GM12878 (cell line): ENCODE data around the gene AASDH. TPM values are rescaled to one million over a fixed set of nuclear protein-coding genes. Genes with fewer than 3 reads are reported as not detected.

Experiments
- ATAC-seq: fragments of 200-7000 bp; cut with Tn5 transposase; 3 replicates; pipeline ENCODE4 v1.9.1; 2020; ENCODE audit warnings: mild to moderate bottlenecking, moderate library complexity
- BruUV-seq: library from RNA; stranded (reverse); fragments of 400-500 nt; replicated peaks from 2 replicates; lab custom pipeline; 2021; lab: Mats Ljungman, UMichigan
- CTCF ChIA-PET: fragments of 300-600 bp; sonication (Branson Sonifier 250); formaldehyde crosslinking; extraction: SDS; loops from one replicate; lab custom pipeline; 2021; ENCODE audit warnings: inconsistent platforms; lab: Yijun Ruan, JAX
- POLR2A ChIA-PET: fragments of 350-600 bp; formaldehyde crosslinking; extraction: SDS; loops from one replicate; lab custom pipeline; 2021; ENCODE audit warnings: inconsistent platforms; lab: Charles Lee
- RAD21 ChIA-PET: fragments of 300-600 bp; sonication (Branson Sonifier 250); formaldehyde crosslinking; loops from one replicate; lab custom pipeline; 2023; ENCODE audit warnings: antibody characterized with exemption; ENCODE audit not compliant: unreplicated experiment; lab: Charles Lee
- SMC1A ChIA-PET: fragments of 300-600 bp; sonication (Branson Sonifier 250); formaldehyde crosslinking; loops from one replicate; lab custom pipeline; 2023; ENCODE audit not compliant: unreplicated experiment, uncharacterized antibody; lab: Charles Lee
- DNase-seq: peaks from one replicate; pipeline ENCODE4 v3.0.0-alpha.2; 2011; ENCODE audit warnings: low read depth, low spot score
- FAIRE-seq: peaks from 3 replicates; lab custom pipeline; 2011; peaks lifted over from hg19 to GRCh38; lab: Jason Lieb, UNC
- H2AFZ ChIP-seq: 2 replicates; pipeline ENCODE4 v1.6.0; 2011; ENCODE audit warnings: low read depth, low read length, control low read depth; ENCODE audit not compliant: control insufficient read depth
- H3K27ac ChIP-seq: 2 replicates; pipeline ENCODE4 v1.5.1; 2011; ENCODE audit warnings: control low read depth; ENCODE audit not compliant: control insufficient read depth, insufficient read depth
- H3K27me3 ChIP-seq, 2 experiments: replicated peaks in 1 of 2; 2 replicates each; pipeline versions ENCODE4 v1.6.0 to v1.6.1; 2011; ENCODE audit warnings: low read length in 1 of 2; ENCODE audit not compliant: control insufficient read depth in 2 of 2, insufficient read depth in 2 of 2
- H3K36me3 ChIP-seq, 2 experiments: 2 replicates each; pipeline ENCODE4 v1.5.1; 2011; ENCODE audit warnings: low read length in 1 of 2; ENCODE audit not compliant: control insufficient read depth in 2 of 2, insufficient read depth in 2 of 2
- H3K4me1 ChIP-seq: 2 replicates; pipeline ENCODE4 v1.6.1; 2011; ENCODE audit warnings: mild to moderate bottlenecking, low read length, moderate library complexity, mixed read lengths; ENCODE audit not compliant: control insufficient read depth, insufficient read depth
- H3K4me2 ChIP-seq: 2 replicates; pipeline ENCODE4 v1.6.0; 2011; ENCODE audit warnings: control low read depth; ENCODE audit not compliant: control insufficient read depth, insufficient read depth
- H3K4me3 ChIP-seq: fragments of 200-600 bp; sonication (generic); 2 replicates; pipeline ENCODE4 v1.5.1; 2016
- H3K79me2 ChIP-seq: 2 replicates; pipeline ENCODE4 v1.6.0; 2011; ENCODE audit warnings: low read length; ENCODE audit not compliant: control insufficient read depth, insufficient read depth
- H3K9ac ChIP-seq: 2 replicates; pipeline ENCODE4 v1.8.0; 2011; ENCODE audit warnings: low read length, control low read depth, mixed read lengths; ENCODE audit not compliant: control insufficient read depth, insufficient read depth
- H3K9me3 ChIP-seq: replicated peaks from 3 replicates; pipeline ENCODE4 v1.5.1; 2011; ENCODE audit warnings: mild to moderate bottlenecking, low read length; ENCODE audit not compliant: control insufficient read depth, insufficient read depth
- H4K20me1 ChIP-seq: 2 replicates; pipeline ENCODE4 v1.6.0; 2011; ENCODE audit not compliant: control insufficient read depth, insufficient read depth
- KAT2A ChIP-seq: conservative IDR thresholded peaks from 2 replicates; pipeline ENCODE4 v1.6.1; 2011; ENCODE audit warnings: low read depth, low read length; ENCODE audit not compliant: control insufficient read depth
- MTA2 ChIP-seq: fragments of 450-650 bp; IDR thresholded peaks from 2 replicates; pipeline ENCODE4 v1.6.1; 2016; ENCODE audit warnings: low read depth, mild to moderate bottlenecking, moderate library complexity
- RELA ChIP-seq: fragments of 450-650 bp; IDR thresholded peaks from 2 replicates; pipeline ENCODE4 v1.8.0; 2014; ENCODE audit warnings: borderline replicate concordance; ENCODE audit not compliant: partially characterized antibody
- TCF3 ChIP-seq: IDR thresholded peaks from 2 replicates; pipeline ENCODE4 v1.6.1; 2012; ENCODE audit warnings: low read depth, mild to moderate bottlenecking, low read length, borderline replicate concordance; ENCODE audit not compliant: insufficient read depth
- ZNF217 ChIP-seq: fragments of 450-650 bp; IDR thresholded peaks from 2 replicates; pipeline ENCODE4 v1.6.1; 2017; ENCODE audit warnings: antibody characterized with exemption, mild to moderate bottlenecking
- ZNF274 ChIP-seq: IDR thresholded peaks from one replicate; pipeline ENCODE4 v1.8.0; 2011; ENCODE audit not compliant: insufficient read length, insufficient read depth
- ZZZ3 ChIP-seq: IDR thresholded peaks from 2 replicates; pipeline ENCODE4 v1.6.1; 2011; ENCODE audit warnings: low read depth; ENCODE audit not compliant: control insufficient read depth, insufficient read length
- WGBS: methylation state at CpG from one replicate; pipeline ENCODE4 v1.1.6; 2016; ENCODE audit warnings: low lambda C conversion rate; ENCODE audit not compliant: insufficient replicate concordance, insufficient coverage; ENCODE audit errors: missing lambda C conversion rate; 5-methylcytosine and 5-hydroxymethylcytosine counted together
- in situ Hi-C: fragments of 300-500 bp; cut with MboI; formaldehyde crosslinking; loops from 9 replicates; pipeline ENCODE4 v1.14.3; 2018; ENCODE audit warnings: mixed read lengths
- intact Hi-C: fragments of 100-400 bp; cut with micrococcal nuclease; formaldehyde crosslinking; loops from one replicate; pipeline ENCODE4 v1.14.2; 2022; ENCODE audit not compliant: unreplicated experiment
- polyA plus RNA-seq, 11 experiments: library from polyadenylated mRNA; depleted of rRNA in 4 of 11; unstranded in 6 of 11; stranded (reverse) in 5 of 11; fragments of >200 nt; fragmentation: Nextera tagmentation in 4 of 11; fragmentation: Illumina TruSeq in 1 of 11; extraction: Ambion mirVana in 4 of 11; extraction: Trizol in 1 of 11; gene quantifications; 1 replicate in 1 of 11; 2 replicates in 10 of 11; pipeline versions ENCODE4 v1.2.1 to v1.2.3, GENCODE V29; 2011 to 2016; ENCODE audit warnings: inconsistent platforms in 2 of 11, missing spikeins in 2 of 11, low read depth in 1 of 11
- total RNA-seq, 4 experiments: library from RNA; depleted of rRNA in 3 of 4; stranded (reverse); fragments of >200 nt in 3 of 4; fragmentation: Illumina TruSeq in 1 of 4; extraction: Trizol in 1 of 4; gene quantifications; 2 replicates each; pipeline versions ENCODE4 v1.2.1 to v1.2.3, GENCODE V29; 2013 to 2021
- TF ChIP-seq, protein P1 (sequence below): fragments of 450-650 bp; IDR thresholded peaks from 2 replicates; pipeline ENCODE4 v1.6.1; 2017; ENCODE audit warnings: antibody characterized with exemption, mild to moderate bottlenecking, moderate library complexity
- TF ChIP-seq, protein P2 (sequence below): fragments of 450-650 bp; IDR thresholded peaks from 2 replicates; pipeline ENCODE4 v1.6.1; 2018; ENCODE audit warnings: mild to moderate bottlenecking, low read depth, moderate library complexity; ENCODE audit not compliant: partially characterized antibody

The AASDH gene
- total and polyA plus RNA-seq, 10 of the 15 experiments (the other 5 are each of a cell fraction or from before 2014, with no cell fraction given) = 7.3 to 19.1 (median 11.3) TPM

DNA sequence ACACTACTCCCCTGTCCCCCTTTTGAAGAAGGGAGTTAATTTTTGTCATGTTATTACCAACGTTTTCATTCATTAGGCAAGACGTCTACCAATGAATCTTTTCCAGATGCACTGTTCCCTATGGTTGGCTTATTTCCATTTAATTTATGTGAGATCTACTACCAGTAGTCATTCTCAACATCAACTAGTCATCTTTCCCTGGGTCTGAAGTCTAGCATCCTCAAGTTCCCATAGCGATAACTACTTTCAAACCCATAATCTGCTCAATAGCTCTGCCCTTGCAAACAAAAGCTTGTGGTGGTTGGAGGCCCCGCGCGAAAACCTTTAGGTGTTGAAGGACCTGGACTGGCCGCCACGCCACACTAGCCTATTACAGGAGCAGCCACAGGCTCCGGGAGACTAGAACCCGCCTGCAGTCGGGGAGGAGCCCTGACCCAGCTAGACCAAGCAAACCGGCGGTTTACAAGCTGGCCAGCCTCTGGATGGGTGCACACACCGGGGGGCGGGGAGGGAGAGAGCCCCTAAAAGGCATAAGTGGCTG, 47.4 kb upstream of the AASDH start:
- H3K36me3 ChIP-seq = no peaks in the 10 kb centered on the region; a peak in 1 of 4 replicates
- no peaks in the 10 kb centered on the region for H3K9me3 ChIP-seq
- peaks cover 91% of the 10 kb centered on the region for H3K79me2 ChIP-seq
- peak overlapping the region; percentile 98 for H3K27ac ChIP-seq
- H3K4me1 ChIP-seq = no peaks in the 10 kb centered on the region
- in situ Hi-C loops = no loop called here
- under 1% methylated on average over 15 of the region's 15 CpGs for WGBS
- peak overlapping the region; percentile 94 for H2AFZ ChIP-seq
- H3K4me3 ChIP-seq = peak overlapping the region; percentile 82
- RAD21 ChIA-PET = interaction anchor here (1.8 to 4.1 kb wide), 5 partner anchors 10 to 543 kb away, joined by 13 to 41 read pairs (median 20); partner anchors contain the start of genes AASDH, NOA1, POLR2B and SRP72
- TF ChIP-seq MTA2 (0 out of 2 replicates have a peak, but pooled peaks have one; percentile 4), RELA (no peak)
- TF ChIP-seq, all 136 proteins: peak for 1
- H4K20me1 ChIP-seq = no peaks in the 10 kb centered on the region
- H3K9ac ChIP-seq = peak overlapping the region; percentile 93
- no peaks in the 10 kb centered on the region for H3K27me3 ChIP-seq
- ATAC-seq (peak; percentile 54), FAIRE-seq (no peak), DNase-seq (no peak)
- POLR2A ChIA-PET = interaction anchor here (1.5 to 4.9 kb wide), 6 partner anchors 9 to 48 kb away, joined by 3 to 34 read pairs (median 14); partner anchors contain the start of genes AASDH and SRP72
- intact Hi-C loops = loop anchor here (2.0 to 10.0 kb wide), 3 partner anchors 48 to 890 kb away; partner anchors contain the start of genes AASDH, CLOCK and REST
- SMC1A ChIA-PET = interaction anchor here (0.7 to 4.7 kb wide), 6 partner anchors 10 to 543 kb away, joined by 3 to 48 read pairs (median 10); partner anchors contain the start of genes AASDH, NOA1 and SRP72
- peak overlapping the region; percentile 83 for H3K4me2 ChIP-seq
- CTCF ChIA-PET = interaction anchor here (0.8 to 9.0 kb wide), 6 partner anchors 11 to 486 kb away, joined by 3 to 89 read pairs (median 6); partner anchors contain the start of gene CEP135
- no TSS peak for BruUV-seq

DNA sequence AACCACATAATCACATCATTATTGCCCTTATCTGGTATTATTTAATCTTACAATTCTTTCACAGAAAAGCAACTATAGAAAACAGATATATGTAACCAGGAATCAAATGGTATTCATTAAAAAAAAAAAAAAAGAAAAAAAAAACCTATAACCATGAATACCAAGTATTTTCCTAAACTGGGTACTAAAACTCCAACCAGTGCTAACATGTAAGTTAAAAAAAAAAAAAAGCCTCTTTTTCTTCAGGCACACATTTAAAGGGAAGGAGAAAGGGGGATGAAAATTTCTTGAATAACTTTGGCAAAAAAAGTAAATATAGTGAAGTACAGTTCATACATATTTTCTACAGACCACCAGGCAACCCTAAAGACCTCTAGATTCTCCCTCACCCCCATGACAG, 46.0 kb upstream of the AASDH start:
- ChIA-PET POLR2A (interaction anchor here (0.7 to 4.0 kb wide), 5 partner anchors 9 to 62 kb away, joined by 3 to 26 read pairs (median 5); partner anchors contain the start of gene AASDH), SMC1A (interaction anchor here (1.0 to 4.7 kb wide), 5 partner anchors 9 to 403 kb away, joined by 3 to 48 read pairs (median 6); no protein-coding TSS in a partner anchor), CTCF (interaction anchor here (9.0 kb wide), 1 partner anchor 10 kb away, joined by 89 read pairs; no protein-coding TSS in a partner anchor), RAD21 (interaction anchor here (0.7 to 4.1 kb wide), 2 partner anchors 8 to 28 kb away, joined by 3 to 41 read pairs; no protein-coding TSS in a partner anchor)
- Histone ChIP-seq H3K36me3 (no peaks in the 10 kb centered on the region; a peak in 1 of 4 replicates), H4K20me1 (no peaks in the 10 kb centered on the region), H3K4me1 (no peaks in the 10 kb centered on the region), H3K27me3 (no peaks in the 10 kb centered on the region), H3K79me2 (peaks cover 92% of the 10 kb centered on the region), H3K27ac (no peak overlapping the region; the same call in 1 of the 2 replicates), H2AFZ (no peak overlapping the region; the same call in none of the 2 replicates), H3K9ac (peak overlapping the region; percentile 93; the same call in 1 of the 2 replicates), H3K4me2 (peak overlapping the region; percentile 78), H3K9me3 (no peaks in the 10 kb centered on the region), H3K4me3 (peak overlapping the region; percentile 82)
- BruUV-seq = no TSS peak
- intact Hi-C loops = loop anchor here (10.0 kb wide), 1 partner anchor 888 kb away; the partner anchor contains the start of gene CLOCK
- DNase-seq (no peak), FAIRE-seq (no peak), ATAC-seq (no peak)
- in situ Hi-C loops = no loop called here
- no peak for TF ChIP-seq ZNF274
- TF ChIP-seq ZZZ3 = no peak
- TF ChIP-seq KAT2A = no peak
- TF ChIP-seq TCF3 = no peak
- no peak for TF ChIP-seq ZNF217
- TF ChIP-seq, protein P1, sequence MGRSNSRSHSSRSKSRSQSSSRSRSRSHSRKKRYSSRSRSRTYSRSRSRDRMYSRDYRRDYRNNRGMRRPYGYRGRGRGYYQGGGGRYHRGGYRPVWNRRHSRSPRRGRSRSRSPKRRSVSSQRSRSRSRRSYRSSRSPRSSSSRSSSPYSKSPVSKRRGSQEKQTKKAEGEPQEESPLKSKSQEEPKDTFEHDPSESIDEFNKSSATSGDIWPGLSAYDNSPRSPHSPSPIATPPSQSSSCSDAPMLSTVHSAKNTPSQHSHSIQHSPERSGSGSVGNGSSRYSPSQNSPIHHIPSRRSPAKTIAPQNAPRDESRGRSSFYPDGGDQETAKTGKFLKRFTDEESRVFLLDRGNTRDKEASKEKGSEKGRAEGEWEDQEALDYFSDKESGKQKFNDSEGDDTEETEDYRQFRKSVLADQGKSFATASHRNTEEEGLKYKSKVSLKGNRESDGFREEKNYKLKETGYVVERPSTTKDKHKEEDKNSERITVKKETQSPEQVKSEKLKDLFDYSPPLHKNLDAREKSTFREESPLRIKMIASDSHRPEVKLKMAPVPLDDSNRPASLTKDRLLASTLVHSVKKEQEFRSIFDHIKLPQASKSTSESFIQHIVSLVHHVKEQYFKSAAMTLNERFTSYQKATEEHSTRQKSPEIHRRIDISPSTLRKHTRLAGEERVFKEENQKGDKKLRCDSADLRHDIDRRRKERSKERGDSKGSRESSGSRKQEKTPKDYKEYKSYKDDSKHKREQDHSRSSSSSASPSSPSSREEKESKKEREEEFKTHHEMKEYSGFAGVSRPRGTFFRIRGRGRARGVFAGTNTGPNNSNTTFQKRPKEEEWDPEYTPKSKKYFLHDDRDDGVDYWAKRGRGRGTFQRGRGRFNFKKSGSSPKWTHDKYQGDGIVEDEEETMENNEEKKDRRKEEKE = no peak
- TF ChIP-seq, protein P2, sequence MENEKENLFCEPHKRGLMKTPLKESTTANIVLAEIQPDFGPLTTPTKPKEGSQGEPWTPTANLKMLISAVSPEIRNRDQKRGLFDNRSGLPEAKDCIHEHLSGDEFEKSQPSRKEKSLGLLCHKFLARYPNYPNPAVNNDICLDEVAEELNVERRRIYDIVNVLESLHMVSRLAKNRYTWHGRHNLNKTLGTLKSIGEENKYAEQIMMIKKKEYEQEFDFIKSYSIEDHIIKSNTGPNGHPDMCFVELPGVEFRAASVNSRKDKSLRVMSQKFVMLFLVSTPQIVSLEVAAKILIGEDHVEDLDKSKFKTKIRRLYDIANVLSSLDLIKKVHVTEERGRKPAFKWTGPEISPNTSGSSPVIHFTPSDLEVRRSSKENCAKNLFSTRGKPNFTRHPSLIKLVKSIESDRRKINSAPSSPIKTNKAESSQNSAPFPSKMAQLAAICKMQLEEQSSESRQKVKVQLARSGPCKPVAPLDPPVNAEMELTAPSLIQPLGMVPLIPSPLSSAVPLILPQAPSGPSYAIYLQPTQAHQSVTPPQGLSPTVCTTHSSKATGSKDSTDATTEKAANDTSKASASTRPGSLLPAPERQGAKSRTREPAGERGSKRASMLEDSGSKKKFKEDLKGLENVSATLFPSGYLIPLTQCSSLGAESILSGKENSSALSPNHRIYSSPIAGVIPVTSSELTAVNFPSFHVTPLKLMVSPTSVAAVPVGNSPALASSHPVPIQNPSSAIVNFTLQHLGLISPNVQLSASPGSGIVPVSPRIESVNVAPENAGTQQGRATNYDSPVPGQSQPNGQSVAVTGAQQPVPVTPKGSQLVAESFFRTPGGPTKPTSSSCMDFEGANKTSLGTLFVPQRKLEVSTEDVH = no peak
